Glutamatergic neuron (in vitro differentiated cells): ENCODE results near the gene HOXB4. TPM values are rescaled to one million over a fixed set of nuclear protein-coding genes. Genes with fewer than 3 reads are reported as not detected.

ENCODE experiments used
- DNase-seq: peaks from one replicate; pipeline ENCODE4 v3.0.0; 2022
- H3K27ac Mint-ChIP-seq: one replicate; pipeline ENCODE4 v1.8.0; 2020; ENCODE audit warnings: mild to moderate bottlenecking, mixed read lengths, inconsistent platforms; ENCODE audit not compliant: unreplicated experiment
- H3K27me3 Mint-ChIP-seq: one replicate; pipeline ENCODE4 v1.8.0; 2020; ENCODE audit warnings: mild to moderate bottlenecking, moderate library complexity, mixed read lengths, inconsistent platforms; ENCODE audit not compliant: unreplicated experiment
- H3K36me3 Mint-ChIP-seq: one replicate; pipeline ENCODE4 v1.8.0; 2020; ENCODE audit warnings: mild to moderate bottlenecking, mixed read lengths, inconsistent platforms; ENCODE audit not compliant: unreplicated experiment
- H3K4me1 Mint-ChIP-seq: one replicate; pipeline ENCODE4 v1.8.0; 2020; ENCODE audit warnings: mild to moderate bottlenecking, low read depth, mixed read lengths, inconsistent platforms; ENCODE audit not compliant: unreplicated experiment
- H3K4me3 Mint-ChIP-seq: one replicate; pipeline ENCODE4 v1.8.0; 2020; ENCODE audit warnings: mild to moderate bottlenecking, mixed read lengths, inconsistent platforms; ENCODE audit not compliant: unreplicated experiment
- H3K9me3 Mint-ChIP-seq: one replicate; pipeline ENCODE4 v1.8.0; 2020; ENCODE audit warnings: mild to moderate bottlenecking, moderate library complexity, mixed read lengths, inconsistent platforms; ENCODE audit not compliant: unreplicated experiment
- total RNA-seq: library from RNA; stranded (reverse); fragmentation: NEBNext Ultra II Directional; extraction: Animal tissue kit (Norgen Biotek cat#: 25700); gene quantifications from one replicate; pipeline ENCODE4 v1.2.1, GENCODE V29; 2021; ENCODE audit not compliant: unreplicated experiment
- TF ChIP-seq, protein P1 (sequence below): fragments of 200-600 bp; sonication (generic); IDR thresholded peaks from one replicate; pipeline ENCODE4 v1.5.0; 2021; ENCODE audit not compliant: partially characterized antibody, unreplicated experiment

HOXB4 gene
- total RNA-seq, 1 donor from 2014 or later = not detected

DNA sequence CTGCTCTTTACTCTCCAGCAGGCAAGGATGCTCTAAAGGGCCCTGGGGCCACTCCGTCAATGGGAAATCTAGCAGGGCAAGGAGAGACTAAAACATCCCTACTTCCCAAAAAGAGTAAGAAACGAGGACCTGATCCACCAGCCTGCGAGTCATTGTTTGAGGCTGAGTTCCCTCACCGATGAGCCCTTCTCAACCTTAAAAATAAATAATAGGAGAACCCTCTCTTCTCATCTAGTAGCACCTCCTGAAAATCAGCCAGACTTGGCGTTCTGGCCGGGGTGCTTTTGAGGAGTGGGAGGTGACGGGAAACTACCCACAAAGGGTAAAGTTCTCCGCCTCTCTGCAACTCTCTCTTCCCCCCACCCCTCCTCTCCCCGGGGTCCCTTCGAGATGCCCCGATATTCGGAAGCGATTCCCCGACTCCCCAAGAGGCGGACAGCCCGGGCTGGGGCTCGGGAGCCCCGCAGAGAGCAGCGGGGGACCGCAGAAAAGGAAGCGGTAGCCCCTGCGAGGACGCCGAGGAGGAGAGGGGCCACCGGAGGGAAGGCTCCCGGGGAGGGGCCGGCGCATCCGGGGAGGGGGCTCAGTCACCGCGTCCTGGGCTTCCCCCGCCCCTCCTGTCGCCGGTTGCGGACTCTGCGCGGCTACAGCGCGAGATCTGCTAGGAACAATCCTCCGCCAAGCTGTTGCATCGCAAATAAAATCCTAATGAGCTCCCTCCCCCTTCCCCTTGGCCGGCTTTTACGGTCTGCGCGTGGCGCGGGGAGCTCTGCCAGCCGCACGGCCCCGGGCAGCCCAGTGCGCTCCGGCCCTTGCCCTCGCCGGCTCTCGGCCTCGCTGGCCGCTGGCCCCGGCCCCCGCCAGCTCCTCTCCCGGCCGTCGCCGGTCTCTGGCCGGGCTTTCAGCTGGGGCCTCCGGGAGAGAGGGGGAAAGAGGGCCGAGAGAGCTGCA is 46.7 kb upstream of the HOXB4 start:
- TF ChIP-seq, protein P1, sequence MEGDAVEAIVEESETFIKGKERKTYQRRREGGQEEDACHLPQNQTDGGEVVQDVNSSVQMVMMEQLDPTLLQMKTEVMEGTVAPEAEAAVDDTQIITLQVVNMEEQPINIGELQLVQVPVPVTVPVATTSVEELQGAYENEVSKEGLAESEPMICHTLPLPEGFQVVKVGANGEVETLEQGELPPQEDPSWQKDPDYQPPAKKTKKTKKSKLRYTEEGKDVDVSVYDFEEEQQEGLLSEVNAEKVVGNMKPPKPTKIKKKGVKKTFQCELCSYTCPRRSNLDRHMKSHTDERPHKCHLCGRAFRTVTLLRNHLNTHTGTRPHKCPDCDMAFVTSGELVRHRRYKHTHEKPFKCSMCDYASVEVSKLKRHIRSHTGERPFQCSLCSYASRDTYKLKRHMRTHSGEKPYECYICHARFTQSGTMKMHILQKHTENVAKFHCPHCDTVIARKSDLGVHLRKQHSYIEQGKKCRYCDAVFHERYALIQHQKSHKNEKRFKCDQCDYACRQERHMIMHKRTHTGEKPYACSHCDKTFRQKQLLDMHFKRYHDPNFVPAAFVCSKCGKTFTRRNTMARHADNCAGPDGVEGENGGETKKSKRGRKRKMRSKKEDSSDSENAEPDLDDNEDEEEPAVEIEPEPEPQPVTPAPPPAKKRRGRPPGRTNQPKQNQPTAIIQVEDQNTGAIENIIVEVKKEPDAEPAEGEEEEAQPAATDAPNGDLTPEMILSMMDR = no peak
- no peaks in the 10 kb centered on the region for H3K36me3 Mint-ChIP-seq
- peaks cover 6% of the 10 kb centered on the region for H3K9me3 Mint-ChIP-seq
- H3K4me3 Mint-ChIP-seq = no peak overlapping the region
- peaks cover 35% of the 10 kb centered on the region for H3K27me3 Mint-ChIP-seq
- DNase-seq = peak; percentile 45
- H3K27ac Mint-ChIP-seq = no peak overlapping the region
- no peaks in the 10 kb centered on the region for H3K4me1 Mint-ChIP-seq

DNA sequence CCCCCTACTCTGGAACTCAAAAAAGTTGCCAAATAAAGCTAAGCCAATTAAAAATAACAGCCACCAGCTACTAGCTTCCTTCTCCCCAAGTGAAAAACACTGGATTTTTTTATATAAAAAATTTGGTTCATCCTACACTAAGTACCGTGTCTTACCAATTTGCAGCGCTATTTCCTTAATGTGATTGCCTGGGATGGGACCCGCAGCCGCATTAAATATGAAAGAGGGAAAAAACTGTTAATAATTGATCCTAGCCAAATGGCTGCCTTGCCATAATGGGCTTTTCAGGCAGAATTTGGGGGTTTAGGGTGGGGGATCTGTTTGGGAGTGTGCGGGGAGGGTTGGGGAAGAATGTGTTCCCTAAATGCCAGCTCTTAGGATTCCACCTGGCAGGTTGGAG is 46.0 kb upstream of the HOXB4 start:
- TF ChIP-seq, protein P1 = no peak
- H3K4me1 Mint-ChIP-seq = peaks cover 2% of the 10 kb centered on the region
- H3K36me3 Mint-ChIP-seq = no peaks in the 10 kb centered on the region

DNA sequence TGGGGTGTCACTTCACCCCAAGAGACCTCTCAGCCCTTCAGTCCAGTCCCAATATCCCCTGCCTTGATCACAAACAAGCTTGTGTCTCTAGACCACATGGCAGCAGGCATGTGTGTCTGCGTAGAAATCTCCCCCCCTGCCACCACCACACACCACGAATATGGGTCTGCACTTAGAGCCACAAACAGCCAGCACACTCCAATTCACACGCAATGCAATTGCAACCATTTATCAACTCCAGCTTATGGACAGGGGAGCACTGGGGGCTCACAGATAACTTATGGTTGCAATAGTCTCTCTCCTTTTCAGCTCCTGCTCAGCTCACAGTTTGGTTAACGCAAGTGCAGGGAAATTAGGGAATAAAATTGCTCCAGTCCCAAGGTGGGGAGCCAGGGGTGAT is 45.4 kb upstream of the HOXB4 start:
- Mint-ChIP-seq H3K9me3 (peaks cover 9% of the 10 kb centered on the region), H3K4me3 (no peak overlapping the region), H3K4me1 (peaks cover 3% of the 10 kb centered on the region), H3K27me3 (peaks cover 38% of the 10 kb centered on the region), H3K36me3 (no peaks in the 10 kb centered on the region), H3K27ac (no peak overlapping the region)
- no peak for DNase-seq
- TF ChIP-seq, protein P1 = no peak

More for the DNA sequence above, 46.0 kb upstream of the HOXB4 start:
- Mint-ChIP-seq H3K27me3 (peaks cover 35% of the 10 kb centered on the region), H3K9me3 (peaks cover 6% of the 10 kb centered on the region), H3K4me3 (no peak overlapping the region), H3K27ac (no peak overlapping the region)
- DNase-seq = no peak

DNA sequence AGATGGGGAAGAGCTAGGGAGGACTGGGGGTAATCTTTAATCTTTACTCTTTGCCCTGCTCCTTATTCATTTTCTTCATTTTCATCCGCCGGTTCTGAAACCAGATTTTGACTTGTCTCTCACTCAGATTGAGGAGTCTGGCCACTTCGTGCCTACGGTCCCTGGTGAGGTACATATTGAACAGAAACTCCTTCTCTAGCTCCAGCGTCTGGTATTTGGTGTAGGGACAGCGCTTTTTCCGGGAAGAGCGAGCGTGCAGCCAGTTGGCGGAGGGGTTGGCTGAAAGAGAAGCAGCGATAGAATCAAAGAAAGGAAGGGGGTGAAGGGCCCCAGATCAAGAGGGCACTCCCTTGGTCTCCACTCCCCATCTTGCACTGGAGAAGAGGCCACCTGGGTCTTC is 44.7 kb upstream of the HOXB4 start:
- H3K4me1 Mint-ChIP-seq = peaks cover 3% of the 10 kb centered on the region
- H3K27me3 Mint-ChIP-seq = peaks cover 39% of the 10 kb centered on the region
- no peak overlapping the region for H3K27ac Mint-ChIP-seq
- no peak for DNase-seq
- TF ChIP-seq, protein P1 = no peak
- H3K36me3 Mint-ChIP-seq = no peaks in the 10 kb centered on the region
- no peak overlapping the region for H3K4me3 Mint-ChIP-seq
- H3K9me3 Mint-ChIP-seq = peaks cover 10% of the 10 kb centered on the region
